Activated T-cell treated with anti-CD3 and anti-CD28 coated beads, Interleukin-2, amount 50 U/mL, for 4 hours (primary cell): ENCODE results near the gene ABI2. TPM values are rescaled to one million over a fixed set of nuclear protein-coding genes. Genes with fewer than 3 reads are reported as not detected.
"Not testable (repeated sequence)": the region's sequence is repeated elsewhere in the genome, so short reads cannot be mapped to it uniquely, and the experiment has no call there.

ENCODE experiments used
- ATAC-seq, 2 donors: fragments of 200-7000 bp; cut with Tn5 transposase; one replicate each; pipeline ENCODE4 v1.10.0; 2021
- DNase-seq: peaks from one replicate; pipeline ENCODE4 v3.0.0-alpha.2; 2020
- H3K27me3 Mint-ChIP-seq: one replicate; pipeline ENCODE4 v1.8.0; 2021; ENCODE audit warnings: low read depth, mixed read lengths
- H3K36me3 Mint-ChIP-seq: one replicate; pipeline ENCODE4 v1.8.0; 2022; ENCODE audit warnings: mixed read lengths; ENCODE audit not compliant: insufficient read depth
- H3K4me1 Mint-ChIP-seq: one replicate; pipeline ENCODE4 v1.8.0; 2021; ENCODE audit warnings: low read depth, mixed read lengths
- H3K4me3 Mint-ChIP-seq: one replicate; pipeline ENCODE4 v1.8.0; 2021; ENCODE audit warnings: mild to moderate bottlenecking, moderate library complexity, mixed read lengths
- H3K9me3 Mint-ChIP-seq: one replicate; pipeline ENCODE4 v1.8.0; 2021; ENCODE audit warnings: mixed read lengths
- total RNA-seq, 3 donors: library from RNA; stranded (reverse); gene quantifications; one replicate each; pipeline ENCODE4 v1.2.1, GENCODE V29; 2021

Gene ABI2
- total RNA-seq, 3 donors from 2014 or later = 12.9 to 16.3 (median 13.4) TPM

DNA sequence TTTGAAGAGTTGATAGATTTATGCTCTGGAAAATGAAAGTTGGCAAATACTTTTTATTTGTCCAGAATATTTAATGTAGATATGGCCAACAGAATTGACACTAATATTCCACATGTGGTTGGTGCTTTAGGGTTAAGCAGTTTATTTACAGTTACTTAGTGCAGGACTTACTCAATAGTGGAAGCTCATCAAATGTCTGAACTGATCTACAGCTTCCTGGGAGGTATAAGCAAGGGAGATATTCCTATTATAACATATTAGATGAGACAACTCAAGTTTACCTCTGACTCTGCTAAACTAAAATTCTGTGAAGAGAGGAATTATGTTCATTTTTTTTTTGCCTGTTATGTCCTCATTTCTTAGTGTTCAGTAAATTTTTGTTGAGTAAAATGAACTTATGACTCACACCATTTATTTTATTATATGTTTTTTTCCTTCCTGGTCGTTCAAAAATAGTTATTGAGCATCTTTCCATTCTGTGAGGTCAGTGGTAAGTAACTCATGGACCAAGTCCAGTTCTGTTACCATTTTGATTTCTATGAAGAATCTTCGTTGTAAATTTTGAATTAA, 13.6 kb downstream of the ABI2 start:
- no peak overlapping the region for H3K4me3 Mint-ChIP-seq
- H3K27me3 Mint-ChIP-seq = no peaks in the 10 kb centered on the region
- H3K4me1 Mint-ChIP-seq = no peaks in the 10 kb centered on the region
- DNase-seq = no peak
- no peak for ATAC-seq
- peaks cover 8% of the 10 kb centered on the region for H3K36me3 Mint-ChIP-seq
- H3K9me3 Mint-ChIP-seq = no peaks in the 10 kb centered on the region

DNA sequence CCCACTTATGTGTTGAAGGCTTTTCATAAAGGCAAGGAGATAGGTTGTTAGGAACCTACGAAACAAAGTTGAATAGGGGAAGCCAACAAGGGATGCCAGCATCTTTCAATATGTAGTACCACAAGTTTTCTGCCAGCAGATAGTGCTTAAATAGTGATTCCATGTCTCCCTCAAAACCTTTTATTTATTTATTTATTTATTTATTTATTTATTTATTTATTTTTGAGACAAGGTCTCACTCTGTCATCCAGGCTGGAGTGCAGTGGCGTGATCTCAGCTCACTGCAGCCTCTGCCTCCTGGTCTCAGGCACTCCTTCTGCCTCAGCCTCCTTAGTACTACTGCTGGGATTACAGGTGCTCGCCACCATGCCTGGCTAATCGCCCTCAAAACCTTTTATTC, 14.2 kb downstream of the ABI2 start:
- not testable (repeated sequence) for H3K36me3 Mint-ChIP-seq, H3K4me1 Mint-ChIP-seq, H3K4me3 Mint-ChIP-seq, H3K27me3 Mint-ChIP-seq, H3K9me3 Mint-ChIP-seq, DNase-seq, ATAC-seq

DNA sequence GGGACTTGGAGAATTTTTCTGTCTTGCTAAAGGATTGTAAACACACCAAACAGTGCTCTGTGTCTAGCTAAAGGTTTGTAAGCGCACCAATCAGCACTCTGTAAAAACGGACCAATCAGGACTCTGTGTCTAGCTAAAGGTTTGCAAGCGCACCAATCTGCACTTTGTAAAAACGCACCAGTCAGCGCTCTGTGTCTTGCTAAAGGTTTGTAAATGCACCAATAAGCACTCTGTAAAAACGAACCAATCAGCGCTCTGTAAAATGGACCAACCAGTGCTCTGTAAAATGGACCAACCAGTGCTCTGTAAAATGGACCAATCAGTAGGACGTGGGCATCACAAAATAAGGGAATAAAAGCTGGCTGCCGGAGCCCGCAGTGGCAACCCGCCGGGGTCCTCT, 16.5 kb downstream of the ABI2 start:
- no peaks in the 10 kb centered on the region for H3K9me3 Mint-ChIP-seq
- peaks cover 7% of the 10 kb centered on the region for H3K36me3 Mint-ChIP-seq
- DNase-seq = no peak
- ATAC-seq = no peak
- no peaks in the 10 kb centered on the region for H3K4me1 Mint-ChIP-seq
- no peak overlapping the region for H3K4me3 Mint-ChIP-seq
- no peaks in the 10 kb centered on the region for H3K27me3 Mint-ChIP-seq

DNA sequence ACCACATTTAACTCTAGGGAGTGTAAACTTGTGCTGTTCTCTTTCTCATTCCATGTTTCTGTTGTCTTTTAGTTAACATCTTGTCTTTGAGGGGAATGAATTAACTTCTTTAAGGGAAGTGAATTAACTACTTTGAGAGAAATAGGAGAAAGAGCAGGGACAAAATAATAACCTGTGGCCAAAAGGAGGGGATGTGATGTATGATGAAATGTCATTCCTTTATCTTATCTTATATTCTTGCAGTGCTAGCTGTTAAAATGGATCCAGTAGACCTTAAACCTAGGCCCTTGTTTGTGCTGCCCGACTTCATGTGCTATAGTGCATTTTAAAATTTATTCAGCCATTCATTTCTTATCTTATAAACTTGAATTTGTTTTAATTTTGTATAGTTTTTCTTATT, 18.4 kb downstream of the ABI2 start:
- H3K4me1 Mint-ChIP-seq = no peaks in the 10 kb centered on the region
- H3K4me3 Mint-ChIP-seq = no peak overlapping the region
- peaks cover 2% of the 10 kb centered on the region for H3K36me3 Mint-ChIP-seq
- H3K9me3 Mint-ChIP-seq = no peaks in the 10 kb centered on the region
- no peak for DNase-seq
- ATAC-seq = no peak
- no peaks in the 10 kb centered on the region for H3K27me3 Mint-ChIP-seq

DNA sequence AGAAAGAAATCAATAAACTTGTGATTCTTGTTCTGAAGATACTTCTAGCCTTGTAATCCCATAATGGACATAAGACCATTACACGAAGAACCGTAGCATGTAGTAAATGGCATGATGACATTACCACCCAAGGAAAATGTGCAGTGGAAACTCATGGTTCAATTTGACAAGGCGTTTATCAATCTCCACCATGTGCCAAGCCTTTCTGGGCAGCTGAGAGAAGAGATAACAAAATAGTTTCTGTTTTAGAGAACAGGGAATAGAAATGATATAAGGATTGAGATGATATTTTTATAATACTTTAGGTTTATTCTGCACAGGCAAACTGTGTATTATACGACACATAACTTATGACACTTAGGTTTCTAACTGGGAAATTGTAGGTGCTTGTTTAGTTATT, 19.2 kb downstream of the ABI2 start:
- H3K27me3 Mint-ChIP-seq = no peaks in the 10 kb centered on the region
- no peaks in the 10 kb centered on the region for H3K4me1 Mint-ChIP-seq
- no peak for DNase-seq
- H3K36me3 Mint-ChIP-seq = peaks cover 3% of the 10 kb centered on the region
- no peaks in the 10 kb centered on the region for H3K9me3 Mint-ChIP-seq
- H3K4me3 Mint-ChIP-seq = no peak overlapping the region
- ATAC-seq = no peak

DNA sequence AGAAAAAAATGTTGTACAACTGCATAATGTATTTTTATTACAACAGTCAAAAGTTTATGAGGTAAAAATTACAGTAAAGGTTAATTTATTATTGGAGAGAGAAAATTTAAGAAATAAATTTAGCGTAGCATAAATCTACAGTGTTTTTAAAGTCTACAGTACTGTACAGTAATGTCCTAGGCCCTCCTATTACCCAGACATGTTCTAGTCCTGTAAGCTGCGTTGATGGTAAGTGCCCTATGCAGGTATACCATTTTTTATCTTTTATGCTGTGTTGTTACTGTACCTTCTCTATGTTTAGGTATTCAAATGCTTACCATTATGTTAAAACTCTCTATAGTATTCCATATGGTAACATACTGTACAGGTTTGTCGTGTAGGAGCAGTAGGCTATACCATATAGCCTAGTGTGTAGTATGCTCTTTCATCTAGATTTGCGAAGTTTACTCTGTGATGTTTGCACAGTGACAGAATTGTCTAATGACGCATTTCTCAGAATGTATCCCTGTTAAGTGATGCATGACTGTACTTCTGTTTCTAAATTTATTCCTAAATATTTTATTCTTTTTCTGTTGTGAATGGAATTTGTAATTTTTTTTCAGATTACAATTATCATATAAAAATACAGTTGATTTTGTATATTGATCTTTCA, 24.5 kb downstream of the ABI2 start:
- H3K36me3 Mint-ChIP-seq = peaks cover 4% of the 10 kb centered on the region
- no peaks in the 10 kb centered on the region for H3K4me1 Mint-ChIP-seq

DNA sequence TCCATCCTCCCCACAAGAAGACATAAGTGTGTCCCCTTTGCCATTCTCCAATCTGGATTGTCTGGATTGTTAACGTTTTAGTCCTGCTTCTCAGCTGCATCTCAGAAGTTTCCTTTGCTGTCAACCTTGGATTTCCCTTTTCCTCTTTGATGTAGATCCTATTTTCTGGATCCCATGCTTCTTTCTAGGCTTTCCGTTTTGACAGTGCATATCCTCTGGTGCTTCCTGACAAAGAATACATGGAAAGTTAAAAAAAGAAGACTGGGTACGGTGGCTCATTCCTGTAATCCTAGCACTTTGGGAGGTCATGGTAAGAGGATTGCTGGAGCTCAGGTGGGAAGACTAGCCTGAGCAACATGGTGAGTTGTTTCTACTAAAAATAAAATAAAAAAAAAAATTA, 26.8 kb downstream of the ABI2 start:
- H3K9me3 Mint-ChIP-seq = no peaks in the 10 kb centered on the region
- DNase-seq = no peak
- H3K4me3 Mint-ChIP-seq = no peak overlapping the region
- no peak for ATAC-seq
- H3K36me3 Mint-ChIP-seq = peaks cover 8% of the 10 kb centered on the region
- H3K27me3 Mint-ChIP-seq = no peaks in the 10 kb centered on the region
- no peaks in the 10 kb centered on the region for H3K4me1 Mint-ChIP-seq

More for the DNA sequence above, 24.5 kb downstream of the ABI2 start:
- ATAC-seq = no peak
- Mint-ChIP-seq H3K4me3 (no peak overlapping the region), H3K27me3 (no peaks in the 10 kb centered on the region), H3K9me3 (no peaks in the 10 kb centered on the region)
- no peak for DNase-seq

DNA sequence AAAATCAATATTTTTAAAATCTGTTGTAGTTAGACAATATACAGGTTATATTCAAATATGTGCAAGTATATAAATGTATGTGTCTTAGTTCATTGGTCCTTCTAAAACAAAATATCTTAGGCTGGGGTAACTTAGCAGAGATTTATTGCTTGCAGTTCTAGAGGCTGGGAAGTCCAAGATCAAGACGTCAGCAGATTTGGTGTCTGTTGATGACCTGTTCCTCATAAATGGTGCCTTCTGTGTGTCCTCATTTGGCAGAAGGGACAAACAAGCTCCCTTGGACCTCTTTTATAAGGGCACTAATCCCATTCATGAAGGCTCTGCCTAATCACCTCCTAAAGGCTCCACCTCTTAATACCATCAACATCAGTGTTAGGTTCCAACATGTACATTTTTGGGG, 31.3 kb downstream of the ABI2 start:
- no peaks in the 10 kb centered on the region for H3K9me3 Mint-ChIP-seq

DNA sequence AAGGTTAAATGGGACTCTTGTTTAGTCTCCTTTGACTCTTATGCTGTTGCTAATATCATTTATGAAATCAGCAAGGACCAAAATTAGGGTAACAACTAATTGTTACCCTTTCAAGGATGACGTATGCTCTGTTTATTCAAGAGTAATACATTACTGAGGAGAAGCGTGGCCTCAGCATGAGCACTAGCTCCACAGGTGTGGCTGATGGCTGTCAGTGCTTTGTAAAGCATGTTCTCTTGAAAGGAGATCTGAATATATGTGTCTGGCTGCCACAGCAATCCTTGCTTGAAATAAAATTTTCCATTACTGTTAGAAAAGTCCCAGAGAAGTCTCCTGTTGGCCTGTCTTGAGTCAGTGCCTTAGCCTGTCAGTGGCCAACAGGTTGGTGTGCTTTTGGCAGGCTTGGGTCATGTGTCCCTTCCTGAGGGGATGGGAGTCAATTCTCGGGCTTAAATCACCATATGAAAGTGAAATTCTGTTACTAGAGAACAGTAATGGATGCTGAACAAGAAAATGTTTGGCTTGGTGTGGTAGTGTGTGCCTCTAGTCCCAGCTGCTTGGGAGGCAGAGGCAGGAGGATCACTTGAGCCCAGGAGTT, 32.7 kb downstream of the ABI2 start:
- H3K4me1 Mint-ChIP-seq = peaks cover 4% of the 10 kb centered on the region
- DNase-seq (no peak), ATAC-seq (no peak)
- H3K4me3 Mint-ChIP-seq = no peak overlapping the region
- peaks cover 6% of the 10 kb centered on the region for H3K36me3 Mint-ChIP-seq
- H3K9me3 Mint-ChIP-seq = no peaks in the 10 kb centered on the region
- no peaks in the 10 kb centered on the region for H3K27me3 Mint-ChIP-seq

More for the DNA sequence above, 31.3 kb downstream of the ABI2 start:
- DNase-seq = no peak
- peaks cover 4% of the 10 kb centered on the region for H3K4me1 Mint-ChIP-seq
- H3K27me3 Mint-ChIP-seq = no peaks in the 10 kb centered on the region
- peaks cover 6% of the 10 kb centered on the region for H3K36me3 Mint-ChIP-seq
- no peak for ATAC-seq
- no peak overlapping the region for H3K4me3 Mint-ChIP-seq

DNA sequence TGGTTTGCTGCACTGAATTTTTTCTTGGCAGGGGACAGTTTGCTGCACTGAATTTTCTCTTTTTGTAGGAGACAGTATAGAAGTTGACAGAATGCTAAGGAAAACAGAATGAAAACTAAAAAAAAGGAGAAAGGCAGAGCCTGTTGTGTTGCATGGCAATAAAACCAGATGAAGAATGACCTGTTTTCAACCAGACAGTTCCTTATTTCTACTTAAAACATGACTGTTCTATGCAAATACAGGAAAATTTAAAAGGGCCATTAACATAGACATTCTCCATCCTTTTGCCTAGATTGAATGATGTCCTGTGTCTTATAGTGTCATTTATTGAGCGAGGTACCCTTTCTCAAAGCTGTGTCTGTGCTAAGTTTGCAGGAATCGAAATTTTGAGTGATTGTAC, 33.3 kb downstream of the ABI2 start:
- Mint-ChIP-seq H3K4me3 (no peak overlapping the region), H3K27me3 (no peaks in the 10 kb centered on the region), H3K4me1 (peaks cover 4% of the 10 kb centered on the region), H3K9me3 (no peaks in the 10 kb centered on the region), H3K36me3 (peaks cover 4% of the 10 kb centered on the region)
- ATAC-seq = no peak
- no peak for DNase-seq

DNA sequence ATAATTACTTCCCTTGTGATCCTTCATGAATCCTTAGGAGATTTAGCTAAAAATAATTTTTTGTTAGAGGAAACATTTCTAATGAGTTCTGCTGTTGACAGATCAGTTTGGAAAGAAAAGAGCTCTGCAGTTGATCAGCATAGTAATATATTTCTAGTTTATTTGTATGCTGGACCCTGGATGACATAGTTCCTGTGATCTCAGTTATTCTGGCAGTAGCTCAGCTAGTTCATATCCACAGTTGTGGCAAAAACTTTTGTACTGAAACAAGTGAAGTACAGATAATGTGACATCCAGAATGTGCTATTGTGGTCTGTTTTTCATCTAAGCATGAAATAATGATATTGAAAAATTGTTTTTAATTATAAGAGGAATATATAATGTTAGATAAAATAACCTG, 33.7 kb downstream of the ABI2 start:
- H3K4me1 Mint-ChIP-seq = peaks cover 4% of the 10 kb centered on the region
- no peak overlapping the region for H3K4me3 Mint-ChIP-seq
- DNase-seq (no peak), ATAC-seq (no peak)
- H3K27me3 Mint-ChIP-seq = no peaks in the 10 kb centered on the region
- H3K36me3 Mint-ChIP-seq = peaks cover 6% of the 10 kb centered on the region
- H3K9me3 Mint-ChIP-seq = no peaks in the 10 kb centered on the region

DNA sequence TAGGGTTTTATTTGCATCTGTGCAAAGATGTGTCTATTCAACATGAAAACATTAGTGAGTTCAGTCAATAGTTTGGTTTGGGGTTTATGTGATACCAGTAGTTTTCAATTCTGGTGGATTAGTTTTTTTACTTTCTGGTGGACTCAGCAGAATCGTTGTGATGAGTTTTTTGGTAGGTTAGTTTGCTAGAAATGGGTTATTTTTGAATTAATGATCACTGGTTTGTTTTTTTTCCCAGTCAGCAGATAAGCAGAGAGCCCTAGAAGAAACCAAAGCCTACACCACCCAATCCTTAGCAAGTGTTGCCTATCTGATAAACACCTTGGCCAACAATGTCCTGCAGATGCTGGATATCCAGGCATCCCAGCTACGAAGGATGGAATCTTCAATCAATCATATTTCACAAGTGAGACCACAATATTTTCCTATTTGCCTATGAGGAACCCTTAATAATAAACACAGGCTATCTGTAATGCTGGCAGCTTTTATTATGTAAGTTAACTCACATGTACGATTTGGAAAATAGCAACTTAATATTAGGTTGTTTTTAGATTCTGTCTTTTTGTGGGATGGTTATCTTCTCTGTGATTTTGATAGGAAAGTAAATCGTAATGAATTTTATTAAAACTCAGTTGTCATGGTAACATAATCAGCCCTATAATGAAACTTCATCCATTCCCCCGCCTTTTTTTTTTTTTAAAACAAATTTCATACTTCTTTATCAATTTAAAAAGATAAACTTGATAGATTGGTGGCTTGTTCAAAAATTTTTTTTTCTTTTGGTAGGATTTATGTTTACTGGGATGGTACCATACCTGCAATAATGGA, 38.7 kb downstream of the ABI2 start:
- no peaks in the 10 kb centered on the region for H3K4me1 Mint-ChIP-seq
- no peak for DNase-seq
- no peaks in the 10 kb centered on the region for H3K27me3 Mint-ChIP-seq
- H3K36me3 Mint-ChIP-seq = peaks cover 10% of the 10 kb centered on the region
- no peak overlapping the region for H3K4me3 Mint-ChIP-seq
- no peak for ATAC-seq
- no peaks in the 10 kb centered on the region for H3K9me3 Mint-ChIP-seq

DNA sequence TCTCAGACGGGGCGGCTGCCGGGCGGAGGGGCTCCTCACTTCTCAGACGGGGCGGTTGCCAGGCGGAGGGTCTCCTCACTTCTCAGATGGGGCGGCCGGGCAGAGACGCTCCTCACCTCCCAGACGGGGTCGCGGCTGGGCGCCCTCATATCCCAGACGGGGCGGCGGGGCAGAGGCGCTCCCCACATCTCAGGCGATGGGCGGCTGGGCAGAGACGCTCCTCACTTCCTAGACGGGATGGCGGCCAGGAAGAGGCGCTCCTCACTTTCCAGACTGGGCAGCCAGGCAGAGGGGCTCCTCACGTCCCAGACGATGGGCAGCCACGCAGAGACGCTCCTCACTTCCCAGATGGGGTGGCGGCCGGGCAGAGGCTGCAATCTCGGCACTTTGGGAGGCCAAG, 44.5 kb downstream of the ABI2 start:
- ATAC-seq, H3K36me3 Mint-ChIP-seq, DNase-seq, H3K4me1 Mint-ChIP-seq, H3K27me3 Mint-ChIP-seq, H3K9me3 Mint-ChIP-seq, H3K4me3 Mint-ChIP-seq: not testable (repeated sequence)

DNA sequence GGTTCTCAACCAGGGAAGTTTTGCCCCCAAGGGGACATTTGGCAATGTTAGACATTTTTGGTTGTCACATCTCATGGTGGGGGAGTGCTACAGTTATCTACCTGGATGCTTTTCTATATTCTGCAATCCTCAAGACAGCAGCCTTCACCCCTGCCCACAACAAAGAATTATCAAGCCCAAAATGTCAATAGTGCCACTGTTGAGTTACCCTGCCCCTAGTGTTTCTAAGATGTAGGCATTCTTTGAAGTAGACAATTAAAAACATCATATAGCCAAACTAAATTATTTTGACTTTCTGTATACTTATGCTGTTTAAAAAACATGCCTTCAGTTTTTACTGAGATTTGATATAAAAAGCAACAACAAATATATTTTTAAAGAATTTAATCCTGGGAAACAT, 48.0 kb downstream of the ABI2 start:
- Mint-ChIP-seq H3K4me1 (no peaks in the 10 kb centered on the region), H3K36me3 (peaks cover 6% of the 10 kb centered on the region), H3K4me3 (no peak overlapping the region), H3K9me3 (no peaks in the 10 kb centered on the region), H3K27me3 (no peaks in the 10 kb centered on the region)
- no peak for ATAC-seq
- DNase-seq = no peak
